Measurements from ENCODE around the gene KRT78. TPM values are rescaled to one million over a fixed set of nuclear protein-coding genes. Genes with fewer than 3 reads are reported as not detected.

The KRT78 gene
- total RNA-seq, 3 donors from 2014 or later (not counting 1 experiment from before 2014, with no cell fraction given) = not detected

DNA sequence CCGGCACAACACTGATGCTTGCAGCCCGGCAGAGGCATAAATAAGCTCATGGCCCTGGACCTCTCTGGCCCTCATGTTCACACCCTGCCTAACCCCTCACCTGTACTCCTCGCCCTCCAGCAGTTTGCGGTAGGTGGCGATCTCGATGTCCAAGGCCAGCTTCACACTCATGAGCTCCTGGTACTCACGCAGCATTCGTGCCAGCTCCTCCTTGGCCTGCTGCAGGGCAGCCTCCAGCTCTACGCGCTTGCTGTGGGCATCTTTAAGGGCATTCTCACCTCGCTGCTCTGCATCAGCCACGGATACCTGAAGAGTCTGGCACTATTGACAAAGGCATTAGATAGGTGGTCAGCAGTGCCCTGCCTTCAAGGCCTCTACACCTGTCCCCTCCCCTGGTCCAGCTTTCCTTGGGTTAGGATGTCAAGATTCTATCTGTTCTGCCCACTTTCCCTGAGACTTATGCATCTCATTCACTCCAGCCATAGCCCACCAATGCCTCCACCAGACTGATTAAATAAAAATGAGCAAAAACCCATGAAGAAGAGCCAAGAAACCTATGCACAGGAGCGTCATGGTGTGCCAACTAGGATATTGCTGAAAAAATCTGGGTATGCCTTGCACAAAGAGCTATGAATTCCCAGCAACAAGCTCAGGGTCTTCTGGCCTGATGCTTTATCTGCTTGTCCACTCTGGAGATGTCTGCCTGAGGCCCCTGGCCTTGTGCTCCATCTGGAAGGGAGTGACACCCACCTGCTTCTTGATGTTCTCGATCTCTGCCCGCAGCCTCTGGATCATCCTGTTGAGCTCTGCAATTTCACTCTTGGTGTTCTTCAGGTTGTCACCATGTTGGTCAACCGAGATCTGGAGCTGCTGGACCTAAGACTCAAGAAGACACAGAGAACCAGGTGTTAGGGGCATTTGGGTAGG lies 41.0 kb downstream of the KRT78 start:
- 86% methylated on average over 16 of the region's 16 CpGs for WGBS (ENCODE audit: insufficient coverage)
- TF ChIP-seq CTCF (IDR thresholded peaks at IDR 0.05) = no peak
- Mint-ChIP-seq H3K27me3 (ENCODE audit: low read depth in 2 of 2) (peaks cover 0 to 5% of the 10 kb centered on the region in 2 donors), H3K4me3 (no peak overlapping the region), H3K4me1 (no peaks in the 10 kb centered on the region), H3K36me3 (no peaks in the 10 kb centered on the region), H3K9me3 (no peaks in the 10 kb centered on the region), H3K27ac (no peak overlapping the region)
- intact Hi-C loops (cut with micrococcal nuclease) = no loop called here
- ATAC-seq (no peak), DNase-seq (no peak)
- Histone ChIP-seq H3K4me3 (ENCODE audit: low read length) (no peak overlapping the region), H3K27ac (ENCODE audit: low read length) (no peak overlapping the region), H3K36me3 (ENCODE audit: control insufficient read depth, insufficient read depth, low read length) (no peaks in the 10 kb centered on the region), H3K9me3 (ENCODE audit: control insufficient read depth, insufficient read depth, low read length) (no peaks in the 10 kb centered on the region), H3K27me3 (ENCODE audit: control insufficient read depth, insufficient read depth, low read length) (no peaks in the 10 kb centered on the region), H3K4me1 (ENCODE audit: control insufficient read depth, insufficient read depth, low read length) (no peaks in the 10 kb centered on the region)

DNA sequence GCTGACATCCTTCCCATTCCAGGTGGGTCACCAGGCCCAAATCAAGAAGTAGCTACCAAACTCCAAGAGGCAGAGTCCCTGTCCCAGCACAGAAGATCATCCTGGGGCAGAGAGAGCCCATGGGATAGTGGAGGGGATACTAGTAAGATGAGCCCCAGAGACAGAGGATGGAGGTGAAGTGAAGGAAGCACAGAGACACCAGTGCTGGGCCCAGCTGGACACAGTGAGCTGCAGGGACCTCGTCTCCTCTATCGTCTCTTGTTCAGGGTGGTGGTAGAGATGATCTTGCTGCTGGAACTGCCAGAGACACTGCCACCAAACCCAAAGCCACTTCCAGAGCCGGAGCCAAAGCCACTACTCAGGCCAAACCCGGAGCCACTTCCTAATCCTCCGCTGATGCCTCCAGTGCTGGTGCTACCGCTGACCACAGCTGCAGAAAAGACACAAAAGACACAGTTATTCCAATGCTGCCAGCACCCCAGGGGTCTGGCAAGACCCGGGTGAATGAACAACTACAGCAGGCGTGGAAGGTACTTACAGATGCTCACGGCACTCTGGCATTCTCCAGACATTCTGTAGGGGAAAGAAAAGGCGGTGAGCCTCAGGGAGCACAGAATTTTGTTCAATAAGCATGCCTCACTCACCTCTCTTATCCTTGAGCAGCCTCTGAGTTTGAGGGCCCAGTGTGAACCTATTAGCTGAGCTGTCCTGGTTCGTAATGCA lies 41.8 kb downstream of the KRT78 start:
- no peak for TF ChIP-seq CTCF (IDR thresholded peaks at IDR 0.05)
- Histone ChIP-seq H3K36me3 (ENCODE audit: control insufficient read depth, insufficient read depth, low read length) (no peaks in the 10 kb centered on the region), H3K9me3 (ENCODE audit: control insufficient read depth, insufficient read depth, low read length) (no peaks in the 10 kb centered on the region), H3K4me1 (ENCODE audit: control insufficient read depth, insufficient read depth, low read length) (no peaks in the 10 kb centered on the region), H3K27me3 (ENCODE audit: control insufficient read depth, insufficient read depth, low read length) (no peaks in the 10 kb centered on the region), H3K4me3 (ENCODE audit: low read length) (no peak overlapping the region), H3K27ac (ENCODE audit: low read length) (no peak overlapping the region)
- Mint-ChIP-seq H3K36me3 (no peaks in the 10 kb centered on the region), H3K27ac (no peak overlapping the region), H3K4me1 (no peaks in the 10 kb centered on the region), H3K4me3 (no peak overlapping the region), H3K9me3 (no peaks in the 10 kb centered on the region), H3K27me3 (ENCODE audit: low read depth in 2 of 2) (peaks cover 0 to 5% of the 10 kb centered on the region in 2 donors)
- WGBS (ENCODE audit: insufficient coverage) = 83% methylated on average over 11 of the region's 11 CpGs
- intact Hi-C loops (cut with micrococcal nuclease) = no loop called here
- DNase-seq (no peak), ATAC-seq (no peak)

GRCh38 chr12:52806169-52806811 lies 42.5 kb downstream of the KRT78 start:
- TF ChIP-seq CTCF (IDR thresholded peaks at IDR 0.05) = no peak
- intact Hi-C loops (cut with micrococcal nuclease) = no loop called here
- H3K4me1 ChIP-seq (ENCODE audit: control insufficient read depth, insufficient read depth, low read length) = no peaks in the 10 kb centered on the region
- 96% methylated on average over 3 of the region's 3 CpGs for WGBS (ENCODE audit: insufficient coverage)
- DNase-seq = no peak
- no peaks in the 10 kb centered on the region for H3K36me3 ChIP-seq (ENCODE audit: control insufficient read depth, insufficient read depth, low read length)
- Mint-ChIP-seq H3K27me3 (ENCODE audit: low read depth in 2 of 2) (peaks cover 0 to 5% of the 10 kb centered on the region in 2 donors), H3K36me3 (no peaks in the 10 kb centered on the region), H3K27ac (no peak overlapping the region), H3K4me1 (no peaks in the 10 kb centered on the region), H3K4me3 (no peak overlapping the region), H3K9me3 (no peaks in the 10 kb centered on the region)
- no peak overlapping the region for H3K4me3 ChIP-seq (ENCODE audit: low read length)
- H3K27me3 ChIP-seq (ENCODE audit: control insufficient read depth, insufficient read depth, low read length) = no peaks in the 10 kb centered on the region
- no peak for ATAC-seq
- H3K9me3 ChIP-seq (ENCODE audit: control insufficient read depth, insufficient read depth, low read length) = no peaks in the 10 kb centered on the region
- H3K27ac ChIP-seq (ENCODE audit: low read length) = no peak overlapping the region

All from natural killer cell (primary cell).